WTC11 (cell line): ENCODE results near the gene EMSY. TPM values are rescaled to one million over a fixed set of nuclear protein-coding genes. Genes with fewer than 3 reads are reported as not detected.

Experiments
- ATAC-seq: fragments of 200-7000 bp; cut with Tn5 transposase; 2 replicates; pipeline ENCODE4 v1.10.0; 2021; ENCODE audit warnings: mild to moderate bottlenecking, moderate library complexity
- CTCF ChIA-PET: fragments of 300-600 bp; sonication (Branson Sonifier 250); formaldehyde crosslinking; loops from one replicate; lab custom pipeline; 2021; ENCODE audit warnings: antibody characterized with exemption; lab: Charles Lee
- POLR2A ChIA-PET: fragments of 350-600 bp; sonication (Branson Sonifier 250); formaldehyde crosslinking; loops from one replicate; lab custom pipeline; 2021; ENCODE audit warnings: antibody characterized with exemption; lab: Charles Lee
- DNase-seq: peaks from one replicate; pipeline ENCODE4 v3.0.0; 2021; ENCODE audit warnings: low spot score
- H3K27ac Mint-ChIP-seq: 2 replicates; pipeline ENCODE4 v1.8.0; 2021; ENCODE audit warnings: mixed read lengths
- H3K27me3 Mint-ChIP-seq: 2 replicates; pipeline ENCODE4 v1.8.0; 2021; ENCODE audit warnings: low read depth, mild to moderate bottlenecking, moderate library complexity, mixed read lengths
- H3K36me3 Mint-ChIP-seq: 2 replicates; pipeline ENCODE4 v1.8.0; 2021; ENCODE audit warnings: mixed read lengths
- H3K4me1 Mint-ChIP-seq: 2 replicates; pipeline ENCODE4 v1.8.0; 2022; ENCODE audit warnings: mixed read lengths
- H3K4me3 Mint-ChIP-seq: 2 replicates; pipeline ENCODE4 v1.8.0; 2021; ENCODE audit warnings: mild to moderate bottlenecking, moderate library complexity, mixed read lengths
- H3K9me3 Mint-ChIP-seq: 2 replicates; pipeline ENCODE4 v1.8.0; 2021; ENCODE audit warnings: mixed read lengths
- ARID4B ChIP-seq: sonication (generic); formaldehyde crosslinking; IDR thresholded peaks from 2 replicates; pipeline ENCODE4 v1.8.0; 2023; ENCODE audit warnings: missing genetic modification reagents, mild to moderate bottlenecking, borderline replicate concordance
- ATF2 ChIP-seq: sonication (generic); formaldehyde crosslinking; IDR thresholded peaks from 2 replicates; pipeline ENCODE4 v1.8.1; 2022; ENCODE audit warnings: low read depth, missing genetic modification reagents, borderline replicate concordance
- ESRRA ChIP-seq: sonication (generic); formaldehyde crosslinking; IDR thresholded peaks from 2 replicates; pipeline ENCODE4 v1.8.1; 2022; ENCODE audit warnings: mild to moderate bottlenecking, missing genetic modification reagents, borderline replicate concordance
- FOXJ3 ChIP-seq: sonication (generic); formaldehyde crosslinking; IDR thresholded peaks from 2 replicates; pipeline ENCODE4 v1.9.0; 2021; ENCODE audit warnings: missing genetic modification reagents, mild to moderate bottlenecking, borderline replicate concordance
- GRHL2 ChIP-seq: fragments of 250-450 bp; sonication (Bioruptor Pico); IDR thresholded peaks from 2 replicates; pipeline ENCODE4 v1.8.0; 2022; ENCODE audit warnings: mild to moderate bottlenecking, moderate library complexity; ENCODE audit not compliant: insufficient replicate concordance, severe bottlenecking
- HMGA2 ChIP-seq: fragments of 250-450 bp; sonication (Bioruptor Pico); IDR thresholded peaks from 2 replicates; pipeline ENCODE4 v1.4.0; 2021; ENCODE audit warnings: mild to moderate bottlenecking, moderate library complexity
- HMGXB4 ChIP-seq: sonication (generic); formaldehyde crosslinking; IDR thresholded peaks from 2 replicates; pipeline ENCODE4 v1.8.1; 2023; ENCODE audit warnings: mild to moderate bottlenecking, moderate library complexity, missing genetic modification reagents
- JAZF1 ChIP-seq: fragments of 250-450 bp; sonication (Bioruptor Pico); IDR thresholded peaks from 2 replicates; pipeline ENCODE4 v1.9.0; 2021; ENCODE audit warnings: moderate library complexity, mild to moderate bottlenecking, inconsistent platforms
- NFYB ChIP-seq: sonication (generic); formaldehyde crosslinking; conservative IDR thresholded peaks from 2 replicates; pipeline ENCODE4 v1.8.0; 2022; ENCODE audit warnings: low read depth, missing genetic modification reagents
- PRRX2 ChIP-seq: fragments of 250-450 bp; sonication (Bioruptor Pico); IDR thresholded peaks from 2 replicates; pipeline ENCODE4 v1.8.0; 2021; ENCODE audit warnings: mild to moderate bottlenecking
- TEAD4 ChIP-seq: sonication (generic); formaldehyde crosslinking; IDR thresholded peaks from 2 replicates; pipeline ENCODE4 v1.8.0; 2022; ENCODE audit warnings: mild to moderate bottlenecking, missing genetic modification reagents
- ZBTB21 ChIP-seq: sonication (generic); formaldehyde crosslinking; IDR thresholded peaks from 2 replicates; pipeline ENCODE4 v1.8.1; 2023; ENCODE audit warnings: mild to moderate bottlenecking, missing genetic modification reagents, borderline replicate concordance
- ZNF219 ChIP-seq: sonication (generic); formaldehyde crosslinking; IDR thresholded peaks from 2 replicates; pipeline ENCODE4 v1.8.0; 2023; ENCODE audit warnings: missing genetic modification reagents, mild to moderate bottlenecking, borderline replicate concordance
- ZNF512 ChIP-seq: sonication (generic); formaldehyde crosslinking; IDR thresholded peaks from 2 replicates; pipeline ENCODE4 v1.8.1; 2022; ENCODE audit warnings: missing genetic modification reagents, borderline replicate concordance
- ZSCAN18 ChIP-seq: fragments of 250-450 bp; sonication (Bioruptor Pico); IDR thresholded peaks from 2 replicates; pipeline ENCODE4 v2.1.2; 2022; ENCODE audit warnings: mild to moderate bottlenecking, moderate library complexity
- total RNA-seq: library from RNA; stranded (reverse); gene quantifications from 3 replicates; pipeline ENCODE4 v1.2.3, GENCODE V29; 2021
- TF ChIP-seq, protein P1 (sequence below): sonication (generic); formaldehyde crosslinking; conservative IDR thresholded peaks from 2 replicates; pipeline ENCODE4 v1.8.1; 2022; ENCODE audit warnings: mild to moderate bottlenecking, missing genetic modification reagents
- TF ChIP-seq, protein P2 (sequence below): sonication (generic); formaldehyde crosslinking; IDR thresholded peaks from 2 replicates; pipeline ENCODE4 v1.8.0; 2022; ENCODE audit warnings: mild to moderate bottlenecking, missing genetic modification reagents
- TF ChIP-seq, protein P3 (sequence below): sonication (generic); formaldehyde crosslinking; IDR thresholded peaks from 2 replicates; pipeline ENCODE4 v1.8.0; 2022; ENCODE audit warnings: missing genetic modification reagents

Gene EMSY
- total RNA-seq, 1 experiment from 2014 or later, result 31.1 TPM

GRCh38 chr11:76471382-76471781 is 26.6 kb downstream of the EMSY start:
- H3K27me3 Mint-ChIP-seq, result no peaks in the 10 kb centered on the region
- peaks cover 35% of the 10 kb centered on the region for H3K36me3 Mint-ChIP-seq
- DNase-seq, result no peak
- ChIA-PET POLR2A (no interaction called here), CTCF (no interaction called here)
- no peak for ATAC-seq
- H3K4me1 Mint-ChIP-seq, result no peaks in the 10 kb centered on the region
- H3K27ac Mint-ChIP-seq, result no peak overlapping the region
- TF ChIP-seq TEAD4 (CRISPR knock-in tag), result no peak
- TF ChIP-seq GRHL2 (CRISPR knock-in tag), result no peak
- no peak for TF ChIP-seq ESRRA (CRISPR knock-in tag)
- no peak for TF ChIP-seq NFYB (CRISPR knock-in tag)
- H3K9me3 Mint-ChIP-seq, result no peaks in the 10 kb centered on the region
- H3K4me3 Mint-ChIP-seq, result no peak overlapping the region

DNA sequence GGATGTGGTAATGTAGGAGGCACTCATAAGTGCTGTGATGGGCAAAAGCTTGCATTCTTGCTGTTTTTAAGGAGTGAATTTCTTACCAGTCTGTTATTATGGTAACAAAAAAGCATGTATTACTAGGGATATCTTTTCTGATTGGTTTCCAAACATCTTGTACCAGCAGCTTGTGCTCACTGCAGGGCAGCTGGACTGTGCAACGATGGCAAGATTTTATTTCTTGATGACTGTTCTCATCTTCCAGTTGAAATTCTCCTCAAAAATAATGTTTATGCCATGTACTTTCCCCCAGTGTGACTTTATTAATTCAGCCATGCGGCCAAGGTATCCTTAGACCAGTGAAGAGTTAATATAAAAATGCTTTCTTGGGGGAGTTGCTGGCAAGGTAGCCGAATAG is 35.4 kb downstream of the EMSY start:
- H3K27ac Mint-ChIP-seq, result no peak overlapping the region
- H3K27me3 Mint-ChIP-seq, result no peaks in the 10 kb centered on the region
- no peak for DNase-seq
- no peaks in the 10 kb centered on the region for H3K4me1 Mint-ChIP-seq
- POLR2A ChIA-PET, result interaction anchor here (0.5 kb wide), 1 partner anchor 275 kb away, joined by 8 read pairs; no protein-coding TSS in a partner anchor
- CTCF ChIA-PET, result no interaction called here
- peaks cover 35% of the 10 kb centered on the region for H3K9me3 Mint-ChIP-seq
- TF ChIP-seq PRRX2 (CRISPR knock-in tag), result no peak
- TF ChIP-seq, protein P1, sequence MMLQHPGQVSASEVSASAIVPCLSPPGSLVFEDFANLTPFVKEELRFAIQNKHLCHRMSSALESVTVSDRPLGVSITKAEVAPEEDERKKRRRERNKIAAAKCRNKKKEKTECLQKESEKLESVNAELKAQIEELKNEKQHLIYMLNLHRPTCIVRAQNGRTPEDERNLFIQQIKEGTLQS, result no peak
- TF ChIP-seq JAZF1 (CRISPR knock-in tag), result no peak
- no peak for TF ChIP-seq ZNF512
- no peak for TF ChIP-seq HMGXB4 (CRISPR knock-in tag)
- TF ChIP-seq ZNF219 (CRISPR knock-in tag), result no peak
- TF ChIP-seq, protein P2, sequence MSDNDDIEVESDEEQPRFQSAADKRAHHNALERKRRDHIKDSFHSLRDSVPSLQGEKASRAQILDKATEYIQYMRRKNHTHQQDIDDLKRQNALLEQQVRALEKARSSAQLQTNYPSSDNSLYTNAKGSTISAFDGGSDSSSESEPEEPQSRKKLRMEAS (CRISPR knock-in tag), result no peak
- TF ChIP-seq FOXJ3 (CRISPR knock-in tag), result no peak
- no peak for TF ChIP-seq HMGA2 (CRISPR knock-in tag)
- no peak for TF ChIP-seq ATF2 (CRISPR knock-in tag)
- no peak for TF ChIP-seq ARID4B (CRISPR knock-in tag)
- no peak for TF ChIP-seq ZBTB21 (CRISPR knock-in tag)
- no peak for TF ChIP-seq ZSCAN18 (CRISPR knock-in tag)
- TF ChIP-seq, protein P3, sequence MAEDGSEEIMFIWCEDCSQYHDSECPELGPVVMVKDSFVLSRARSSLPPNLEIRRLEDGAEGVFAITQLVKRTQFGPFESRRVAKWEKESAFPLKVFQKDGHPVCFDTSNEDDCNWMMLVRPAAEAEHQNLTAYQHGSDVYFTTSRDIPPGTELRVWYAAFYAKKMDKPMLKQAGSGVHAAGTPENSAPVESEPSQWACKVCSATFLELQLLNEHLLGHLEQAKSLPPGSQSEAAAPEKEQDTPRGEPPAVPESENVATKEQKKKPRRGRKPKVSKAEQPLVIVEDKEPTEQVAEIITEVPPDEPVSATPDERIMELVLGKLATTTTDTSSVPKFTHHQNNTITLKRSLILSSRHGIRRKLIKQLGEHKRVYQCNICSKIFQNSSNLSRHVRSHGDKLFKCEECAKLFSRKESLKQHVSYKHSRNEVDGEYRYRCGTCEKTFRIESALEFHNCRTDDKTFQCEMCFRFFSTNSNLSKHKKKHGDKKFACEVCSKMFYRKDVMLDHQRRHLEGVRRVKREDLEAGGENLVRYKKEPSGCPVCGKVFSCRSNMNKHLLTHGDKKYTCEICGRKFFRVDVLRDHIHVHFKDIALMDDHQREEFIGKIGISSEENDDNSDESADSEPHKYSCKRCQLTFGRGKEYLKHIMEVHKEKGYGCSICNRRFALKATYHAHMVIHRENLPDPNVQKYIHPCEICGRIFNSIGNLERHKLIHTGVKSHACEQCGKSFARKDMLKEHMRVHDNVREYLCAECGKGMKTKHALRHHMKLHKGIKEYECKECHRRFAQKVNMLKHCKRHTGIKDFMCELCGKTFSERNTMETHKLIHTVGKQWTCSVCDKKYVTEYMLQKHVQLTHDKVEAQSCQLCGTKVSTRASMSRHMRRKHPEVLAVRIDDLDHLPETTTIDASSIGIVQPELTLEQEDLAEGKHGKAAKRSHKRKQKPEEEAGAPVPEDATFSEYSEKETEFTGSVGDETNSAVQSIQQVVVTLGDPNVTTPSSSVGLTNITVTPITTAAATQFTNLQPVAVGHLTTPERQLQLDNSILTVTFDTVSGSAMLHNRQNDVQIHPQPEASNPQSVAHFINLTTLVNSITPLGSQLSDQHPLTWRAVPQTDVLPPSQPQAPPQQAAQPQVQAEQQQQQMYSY, result no peak
- peaks cover 57% of the 10 kb centered on the region for H3K36me3 Mint-ChIP-seq
- H3K4me3 Mint-ChIP-seq, result no peak overlapping the region
- ATAC-seq, result no peak
